GM23338 (cell line): ENCODE data around the gene PRRG1.

ENCODE experiments used
- CREB1 ChIP-seq: fragments of 250-450 bp; sonication (Bioruptor Pico); IDR thresholded peaks from 2 replicates; pipeline ENCODE4 v1.5.0; 2020; ENCODE audit warnings: low read depth, mild to moderate bottlenecking, moderate library complexity
- EZH2 ChIP-seq: fragments of 200-600 bp; sonication (generic); IDR thresholded peaks from one replicate; pipeline ENCODE4 v1.8.0; 2017; ENCODE audit warnings: antibody characterized with exemption, mild to moderate bottlenecking, low read depth; ENCODE audit not compliant: unreplicated experiment
- EZH2phosphoT487 ChIP-seq: fragments of 200-600 bp; sonication (generic); IDR thresholded peaks from one replicate; pipeline ENCODE4 v1.8.1; 2018; ENCODE audit warnings: antibody characterized with exemption; ENCODE audit not compliant: unreplicated experiment
- JUNB ChIP-seq: IDR thresholded peaks from one replicate; pipeline ENCODE4 v1.6.1; 2016; ENCODE audit warnings: antibody characterized with exemption; ENCODE audit not compliant: unreplicated experiment
- POLR2AphosphoS5 ChIP-seq: IDR thresholded peaks from 2 replicates; pipeline ENCODE4 v1.6.1; 2016; ENCODE audit warnings: antibody characterized with exemption, low read depth
- TF ChIP-seq, protein P1 (sequence below), 2 experiments: fragments of 200-600 bp in 1 of 2; sonication (generic) in 1 of 2; conservative IDR thresholded peaks; 2 replicates each; pipeline versions ENCODE4 v1.5.1 to v1.6.1; 2016 to 2017; ENCODE audit warnings: antibody characterized with exemption in 2 of 2, low read depth in 2 of 2, mild to moderate bottlenecking in 2 of 2, moderate library complexity in 1 of 2
- TF ChIP-seq, protein P2 (sequence below): IDR thresholded peaks from one replicate; pipeline ENCODE4 v1.6.1; 2018; ENCODE audit warnings: antibody characterized with exemption; ENCODE audit not compliant: unreplicated experiment
- TF ChIP-seq, protein P3 (sequence below): IDR thresholded peaks from 2 replicates; pipeline ENCODE4 v1.6.1; 2016; ENCODE audit warnings: antibody characterized with exemption

DNA sequence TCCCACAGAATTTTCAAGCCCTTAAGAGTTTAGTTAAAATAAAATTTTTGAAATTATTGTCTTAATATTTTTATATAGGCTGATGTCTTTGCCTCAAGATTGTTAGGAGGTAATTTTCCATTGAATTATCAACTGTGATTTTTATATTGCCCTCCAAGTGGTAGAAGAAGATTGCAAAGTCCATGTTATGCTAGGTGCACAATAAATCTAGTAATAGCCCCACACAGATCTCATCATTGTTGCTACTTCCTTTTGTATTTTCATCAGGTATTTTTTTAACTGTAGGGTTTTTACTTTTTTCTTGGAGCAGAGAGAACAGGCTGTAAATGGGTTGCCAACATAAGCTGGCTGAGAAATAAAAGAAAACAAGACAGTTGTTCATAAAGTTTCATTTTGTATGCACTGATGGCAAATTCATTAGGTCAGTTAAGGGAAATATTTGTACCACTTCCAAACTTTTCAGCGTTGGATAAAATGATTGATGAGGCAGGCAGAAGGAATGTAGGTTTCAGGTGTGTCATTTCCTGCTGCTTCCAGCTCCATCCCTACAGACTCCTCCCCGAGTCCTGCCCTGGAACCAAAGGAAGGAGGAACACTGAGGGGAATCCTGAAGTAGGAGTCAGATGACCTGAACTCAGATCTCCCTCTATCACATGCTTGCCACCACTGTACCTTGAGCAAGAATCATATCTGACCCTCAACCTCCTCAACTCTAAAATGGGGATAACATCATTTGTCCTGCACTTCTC is 105.5 kb downstream of the PRRG1 start:
- TF ChIP-seq, protein P1, sequence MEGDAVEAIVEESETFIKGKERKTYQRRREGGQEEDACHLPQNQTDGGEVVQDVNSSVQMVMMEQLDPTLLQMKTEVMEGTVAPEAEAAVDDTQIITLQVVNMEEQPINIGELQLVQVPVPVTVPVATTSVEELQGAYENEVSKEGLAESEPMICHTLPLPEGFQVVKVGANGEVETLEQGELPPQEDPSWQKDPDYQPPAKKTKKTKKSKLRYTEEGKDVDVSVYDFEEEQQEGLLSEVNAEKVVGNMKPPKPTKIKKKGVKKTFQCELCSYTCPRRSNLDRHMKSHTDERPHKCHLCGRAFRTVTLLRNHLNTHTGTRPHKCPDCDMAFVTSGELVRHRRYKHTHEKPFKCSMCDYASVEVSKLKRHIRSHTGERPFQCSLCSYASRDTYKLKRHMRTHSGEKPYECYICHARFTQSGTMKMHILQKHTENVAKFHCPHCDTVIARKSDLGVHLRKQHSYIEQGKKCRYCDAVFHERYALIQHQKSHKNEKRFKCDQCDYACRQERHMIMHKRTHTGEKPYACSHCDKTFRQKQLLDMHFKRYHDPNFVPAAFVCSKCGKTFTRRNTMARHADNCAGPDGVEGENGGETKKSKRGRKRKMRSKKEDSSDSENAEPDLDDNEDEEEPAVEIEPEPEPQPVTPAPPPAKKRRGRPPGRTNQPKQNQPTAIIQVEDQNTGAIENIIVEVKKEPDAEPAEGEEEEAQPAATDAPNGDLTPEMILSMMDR (conservative IDR thresholded peaks at IDR 0.05; ENCODE audit: low read depth in 2 of 2) = no peak
- TF ChIP-seq, protein P2, sequence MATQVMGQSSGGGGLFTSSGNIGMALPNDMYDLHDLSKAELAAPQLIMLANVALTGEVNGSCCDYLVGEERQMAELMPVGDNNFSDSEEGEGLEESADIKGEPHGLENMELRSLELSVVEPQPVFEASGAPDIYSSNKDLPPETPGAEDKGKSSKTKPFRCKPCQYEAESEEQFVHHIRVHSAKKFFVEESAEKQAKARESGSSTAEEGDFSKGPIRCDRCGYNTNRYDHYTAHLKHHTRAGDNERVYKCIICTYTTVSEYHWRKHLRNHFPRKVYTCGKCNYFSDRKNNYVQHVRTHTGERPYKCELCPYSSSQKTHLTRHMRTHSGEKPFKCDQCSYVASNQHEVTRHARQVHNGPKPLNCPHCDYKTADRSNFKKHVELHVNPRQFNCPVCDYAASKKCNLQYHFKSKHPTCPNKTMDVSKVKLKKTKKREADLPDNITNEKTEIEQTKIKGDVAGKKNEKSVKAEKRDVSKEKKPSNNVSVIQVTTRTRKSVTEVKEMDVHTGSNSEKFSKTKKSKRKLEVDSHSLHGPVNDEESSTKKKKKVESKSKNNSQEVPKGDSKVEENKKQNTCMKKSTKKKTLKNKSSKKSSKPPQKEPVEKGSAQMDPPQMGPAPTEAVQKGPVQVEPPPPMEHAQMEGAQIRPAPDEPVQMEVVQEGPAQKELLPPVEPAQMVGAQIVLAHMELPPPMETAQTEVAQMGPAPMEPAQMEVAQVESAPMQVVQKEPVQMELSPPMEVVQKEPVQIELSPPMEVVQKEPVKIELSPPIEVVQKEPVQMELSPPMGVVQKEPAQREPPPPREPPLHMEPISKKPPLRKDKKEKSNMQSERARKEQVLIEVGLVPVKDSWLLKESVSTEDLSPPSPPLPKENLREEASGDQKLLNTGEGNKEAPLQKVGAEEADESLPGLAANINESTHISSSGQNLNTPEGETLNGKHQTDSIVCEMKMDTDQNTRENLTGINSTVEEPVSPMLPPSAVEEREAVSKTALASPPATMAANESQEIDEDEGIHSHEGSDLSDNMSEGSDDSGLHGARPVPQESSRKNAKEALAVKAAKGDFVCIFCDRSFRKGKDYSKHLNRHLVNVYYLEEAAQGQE = no peak
- TF ChIP-seq EZH2 (no peak), EZH2phosphoT487 (no peak), JUNB (no peak), POLR2AphosphoS5 (no peak), CREB1 (CRISPR knock-in tag) (no peak)
- TF ChIP-seq, protein P3, sequence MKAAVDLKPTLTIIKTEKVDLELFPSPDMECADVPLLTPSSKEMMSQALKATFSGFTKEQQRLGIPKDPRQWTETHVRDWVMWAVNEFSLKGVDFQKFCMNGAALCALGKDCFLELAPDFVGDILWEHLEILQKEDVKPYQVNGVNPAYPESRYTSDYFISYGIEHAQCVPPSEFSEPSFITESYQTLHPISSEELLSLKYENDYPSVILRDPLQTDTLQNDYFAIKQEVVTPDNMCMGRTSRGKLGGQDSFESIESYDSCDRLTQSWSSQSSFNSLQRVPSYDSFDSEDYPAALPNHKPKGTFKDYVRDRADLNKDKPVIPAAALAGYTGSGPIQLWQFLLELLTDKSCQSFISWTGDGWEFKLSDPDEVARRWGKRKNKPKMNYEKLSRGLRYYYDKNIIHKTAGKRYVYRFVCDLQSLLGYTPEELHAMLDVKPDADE = no peak
